GM19238 (cell line): ENCODE data around the gene TMEM138.

Experiments used
- DNase-seq: peaks from one replicate; pipeline ENCODE4 v3.0.0; 2011; ENCODE audit warnings: low spot score; ENCODE audit not compliant: insufficient read length

The TMEM138 gene

GRCh38 chr11:61341706-61342105, 20.5 kb upstream of the TMEM138 start:
- DNase-seq, result no peak

- no peak for DNase-seq
Measured at GRCh38 chr11:61342207-61342803, 19.9 kb upstream of the TMEM138 start.

- DNase-seq, result no peak
Measured at GRCh38 chr11:61343792-61344745, 18.1 kb upstream of the TMEM138 start.

GRCh38 chr11:61345170-61345610, 17.0 kb upstream of the TMEM138 start:
- no peak for DNase-seq

GRCh38 chr11:61345954-61346843, 16.0 kb upstream of the TMEM138 start:
- no peak for DNase-seq

GRCh38 chr11:61347916-61348461, 14.2 kb upstream of the TMEM138 start:
- no peak for DNase-seq

- DNase-seq, result no peak
Measured at GRCh38 chr11:61349189-61349751, 12.9 kb upstream of the TMEM138 start.

GRCh38 chr11:61349916-61350315, 12.3 kb upstream of the TMEM138 start:
- no peak for DNase-seq

GRCh38 chr11:61350336-61350735, 11.8 kb upstream of the TMEM138 start:
- DNase-seq, result no peak

GRCh38 chr11:61350803-61351202, 11.4 kb upstream of the TMEM138 start:
- DNase-seq, result no peak

GRCh38 chr11:61352038-61352437, 10.1 kb upstream of the TMEM138 start:
- DNase-seq, result no peak

GRCh38 chr11:61353131-61354067, 8.8 kb upstream of the TMEM138 start:
- no peak for DNase-seq

- DNase-seq, result no peak
Measured at GRCh38 chr11:61354208-61354607, 8.0 kb upstream of the TMEM138 start.

GRCh38 chr11:61356706-61357105, 5.5 kb upstream of the TMEM138 start:
- DNase-seq, result no peak

GRCh38 chr11:61357233-61357893, 4.8 kb upstream of the TMEM138 start:
- DNase-seq, result peak; percentile 42

- DNase-seq, result no peak
Measured at GRCh38 chr11:61357894-61358239, 4.3 kb upstream of the TMEM138 start.

GRCh38 chr11:61358566-61358965, 3.6 kb upstream of the TMEM138 start:
- no peak for DNase-seq

GRCh38 chr11:61359516-61359915, 2.7 kb upstream of the TMEM138 start:
- DNase-seq, result no peak

GRCh38 chr11:61361237-61361740, 885 bp upstream of the TMEM138 start:
- DNase-seq, result no peak
